Activated CD4-positive, alpha-beta T cell treated with anti-CD3 and anti-CD28 coated beads, Interleukin-2, amount 50 U/mL, for 24 hours (primary cell): Measurements from ENCODE around the gene SLC26A5.
"Not testable (repeated sequence)": the region's sequence is repeated elsewhere in the genome, so short reads cannot be mapped to it uniquely, and the experiment has no call there.

ENCODE experiments used
- DNase-seq, 2 donors: peaks; one replicate each; pipeline ENCODE4 v3.0.0-alpha.2; 2020; ENCODE audit warnings: low read depth in 1 of 2, low spot score in 1 of 2

The SLC26A5 gene, protein sequence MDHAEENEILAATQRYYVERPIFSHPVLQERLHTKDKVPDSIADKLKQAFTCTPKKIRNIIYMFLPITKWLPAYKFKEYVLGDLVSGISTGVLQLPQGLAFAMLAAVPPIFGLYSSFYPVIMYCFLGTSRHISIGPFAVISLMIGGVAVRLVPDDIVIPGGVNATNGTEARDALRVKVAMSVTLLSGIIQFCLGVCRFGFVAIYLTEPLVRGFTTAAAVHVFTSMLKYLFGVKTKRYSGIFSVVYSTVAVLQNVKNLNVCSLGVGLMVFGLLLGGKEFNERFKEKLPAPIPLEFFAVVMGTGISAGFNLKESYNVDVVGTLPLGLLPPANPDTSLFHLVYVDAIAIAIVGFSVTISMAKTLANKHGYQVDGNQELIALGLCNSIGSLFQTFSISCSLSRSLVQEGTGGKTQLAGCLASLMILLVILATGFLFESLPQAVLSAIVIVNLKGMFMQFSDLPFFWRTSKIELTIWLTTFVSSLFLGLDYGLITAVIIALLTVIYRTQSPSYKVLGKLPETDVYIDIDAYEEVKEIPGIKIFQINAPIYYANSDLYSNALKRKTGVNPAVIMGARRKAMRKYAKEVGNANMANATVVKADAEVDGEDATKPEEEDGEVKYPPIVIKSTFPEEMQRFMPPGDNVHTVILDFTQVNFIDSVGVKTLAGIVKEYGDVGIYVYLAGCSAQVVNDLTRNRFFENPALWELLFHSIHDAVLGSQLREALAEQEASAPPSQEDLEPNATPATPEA

DNA sequence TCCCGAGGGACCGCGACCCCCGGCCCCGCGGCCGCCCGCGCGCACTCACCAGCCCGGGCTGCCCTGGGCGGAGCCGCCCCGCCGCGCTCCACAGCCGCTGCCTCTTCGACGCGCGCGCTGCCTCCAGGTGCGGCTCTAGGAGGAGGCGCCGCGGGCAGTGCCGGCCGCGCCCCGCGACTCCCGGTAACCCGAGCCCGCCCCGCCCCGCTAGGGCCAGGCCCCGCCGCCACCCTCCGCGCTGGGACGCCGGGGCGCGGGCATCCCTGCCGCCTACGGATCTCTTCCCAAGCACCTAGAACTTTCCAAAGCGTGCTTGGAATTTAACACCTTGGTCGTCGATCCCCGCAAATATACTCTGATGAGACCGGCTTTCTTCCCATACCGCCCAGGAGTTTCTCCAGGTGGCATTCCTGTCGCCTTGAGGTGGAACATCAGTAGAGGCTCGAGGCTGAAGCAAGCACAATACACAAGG lies at the start of gene SLC26A5:
SLC26A5 (minus strand) TSS at position 159 of the 472 bp plus-strand sequence. CDS start 24,693 bp downstream, outside the sequence.
- DNase-seq, result no peak

DNA sequence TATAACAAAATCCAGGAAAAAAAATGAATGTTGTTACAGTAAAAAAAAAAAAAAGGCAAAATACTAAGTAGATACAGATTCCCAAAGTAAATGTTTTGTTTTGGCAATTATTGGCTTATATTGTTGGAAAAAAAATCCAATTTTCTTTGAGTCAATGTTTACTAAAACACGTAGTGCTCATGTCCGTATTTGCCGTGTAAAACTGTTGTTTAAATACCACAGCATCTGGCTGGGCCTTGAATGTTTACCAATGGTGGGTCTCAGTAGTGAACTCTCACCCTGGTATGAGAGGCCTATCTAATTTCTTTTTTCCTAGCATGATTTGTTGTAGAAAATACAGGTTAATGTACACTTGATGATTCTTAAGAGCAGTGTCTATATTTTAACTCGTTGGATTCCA lies 41.4 kb upstream of the SLC26A5 start:
- no peak for DNase-seq

DNA sequence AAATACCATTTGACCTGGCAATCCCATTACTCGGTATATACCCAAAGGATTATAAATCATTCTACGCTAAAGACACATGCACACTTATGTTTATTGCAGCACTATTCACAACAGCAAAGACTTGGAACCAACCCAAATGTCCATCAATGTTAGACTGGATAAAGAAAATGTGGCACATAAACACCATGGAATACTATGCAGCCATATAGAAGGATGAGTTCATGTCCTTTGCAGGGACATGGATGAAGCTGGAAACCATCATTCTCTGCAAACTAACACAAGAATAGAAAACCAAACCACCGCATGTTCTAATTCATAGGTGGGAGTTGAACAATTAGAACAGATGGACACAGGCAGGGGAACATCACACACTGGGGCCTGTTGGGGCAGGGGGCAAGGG lies 40.9 kb upstream of the SLC26A5 start:
- DNase-seq, result not testable (repeated sequence)

DNA sequence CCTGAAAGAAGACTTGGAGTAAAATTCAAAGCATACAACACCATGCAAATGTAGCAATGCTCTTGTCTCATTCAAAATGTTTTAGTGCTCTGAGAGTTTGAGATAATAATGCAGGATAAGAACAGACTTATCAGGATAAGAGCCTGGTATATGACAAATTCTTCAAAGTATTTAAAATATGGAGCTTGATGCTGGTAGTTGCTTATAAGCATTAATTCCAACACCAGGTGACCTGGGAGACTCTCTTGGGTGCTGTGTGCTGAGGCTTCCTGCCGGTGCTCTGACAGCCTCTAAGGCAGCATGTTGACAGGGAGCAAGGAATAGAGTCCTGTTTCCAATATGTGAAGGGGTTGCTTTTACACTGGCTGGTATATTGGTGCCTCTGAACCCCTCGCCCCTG lies 34.8 kb upstream of the SLC26A5 start:
- DNase-seq, result no peak

DNA sequence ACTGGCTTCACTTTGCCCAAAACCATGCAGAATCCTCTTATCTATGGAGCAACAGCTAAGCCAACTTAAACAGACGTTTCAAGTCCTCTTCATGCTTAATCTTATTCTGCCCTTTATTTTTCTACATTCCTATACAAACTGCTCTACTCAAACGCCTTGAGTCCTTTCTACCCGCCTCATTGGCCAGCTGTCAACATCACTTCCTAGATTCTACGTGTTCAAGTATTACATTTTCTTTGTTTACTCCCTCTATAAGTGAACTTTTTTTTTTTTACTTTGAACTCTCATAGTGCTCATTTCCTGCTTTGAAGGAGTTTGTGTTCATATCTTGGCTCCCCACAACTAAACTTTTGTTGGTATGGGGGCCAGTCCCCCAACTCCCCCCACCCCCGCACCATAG lies 28.9 kb upstream of the SLC26A5 start:
- no peak for DNase-seq

GRCh38 chr7:103469095-103469948 lies 23.3 kb upstream of the SLC26A5 start:
- DNase-seq, result no peak

DNA sequence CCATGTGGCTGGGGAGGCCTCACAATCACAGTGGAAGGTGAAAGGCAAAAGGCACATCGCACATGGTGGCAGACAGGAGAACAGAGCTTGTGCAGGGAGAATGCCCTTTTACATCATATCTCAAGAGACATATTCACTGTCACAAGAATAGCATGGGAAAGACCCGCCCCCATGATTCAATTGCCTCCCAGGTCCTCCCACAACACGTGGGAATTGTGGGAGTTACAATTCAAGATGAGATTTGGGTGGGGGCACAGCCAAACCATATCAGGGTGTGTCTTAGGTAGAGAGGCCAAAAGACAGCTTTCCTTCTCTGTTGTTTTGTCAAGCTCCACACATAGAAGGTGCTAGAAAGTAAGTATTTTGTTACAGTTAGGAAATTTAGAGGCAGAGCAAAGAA lies 20.8 kb upstream of the SLC26A5 start:
- DNase-seq, result no peak

- no peak for DNase-seq
Observed at GRCh38 chr7:103462358-103462757, 16.4 kb upstream of the SLC26A5 start.

GRCh38 chr7:103447073-103447960 lies 1.3 kb upstream of the SLC26A5 start:
- DNase-seq, result no peak

DNA sequence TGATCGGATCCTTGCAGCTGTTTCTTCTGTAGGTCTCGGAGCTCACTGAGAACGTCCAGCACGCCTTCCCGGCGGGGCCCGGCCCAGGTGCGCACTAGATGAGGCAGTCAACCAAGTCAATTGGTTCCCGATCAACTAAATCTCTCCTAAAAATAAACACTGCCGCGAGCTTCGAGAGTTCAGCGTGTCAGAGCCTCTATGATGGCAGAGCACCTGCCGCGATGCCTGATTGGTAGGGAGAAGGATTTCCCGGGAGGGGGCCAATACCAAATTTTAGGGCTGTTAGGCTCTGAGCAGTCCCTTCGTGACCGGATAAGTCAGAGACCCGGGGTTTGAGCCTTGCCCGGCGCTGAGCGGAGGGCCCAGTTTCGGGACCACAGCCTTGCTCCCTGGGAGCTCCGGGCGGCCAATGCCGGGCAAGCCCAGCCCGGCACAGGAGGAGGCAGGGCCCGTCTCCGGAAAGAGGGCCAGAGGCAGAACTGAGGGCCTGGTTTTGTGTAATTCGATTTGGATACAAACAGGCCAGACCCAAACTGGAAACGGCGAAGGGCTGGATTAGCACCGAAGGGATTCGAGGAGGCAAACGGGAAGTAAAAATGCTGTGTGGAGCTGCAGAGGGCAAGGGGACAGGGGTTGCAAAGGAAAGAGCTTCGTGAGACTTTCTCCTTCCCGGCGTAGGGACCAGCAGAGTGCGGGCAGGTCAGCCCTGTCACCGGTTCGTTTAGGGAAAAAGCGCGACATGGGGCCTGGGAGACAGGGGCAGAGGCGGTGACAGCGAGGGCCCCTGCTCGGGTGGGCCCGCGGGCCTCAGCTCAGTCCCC lies 569 bp downstream of the SLC26A5 start:
- DNase-seq, result no peak

GRCh38 chr7:103439661-103440060 lies 6.3 kb downstream of the SLC26A5 start:
- DNase-seq, result no peak

DNA sequence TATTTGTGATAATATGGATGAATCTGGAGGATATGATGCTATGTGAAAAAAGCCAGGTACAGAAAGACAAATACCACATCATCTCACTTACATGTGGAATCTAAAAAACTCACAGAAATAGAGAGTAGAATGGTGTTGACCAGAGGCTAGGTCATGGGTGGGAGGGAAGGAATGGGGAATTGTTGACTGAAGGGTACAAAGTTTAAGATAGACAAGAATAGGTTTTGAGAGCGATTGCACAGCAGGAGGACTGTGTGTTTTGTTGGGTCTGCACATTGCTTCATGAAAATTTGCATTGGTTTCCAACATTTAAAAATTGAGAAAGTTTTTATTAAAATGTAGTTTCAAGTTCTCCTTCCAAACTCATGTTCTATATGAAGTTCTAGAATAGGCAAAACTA lies 8.4 kb downstream of the SLC26A5 start:
- no peak for DNase-seq

DNA sequence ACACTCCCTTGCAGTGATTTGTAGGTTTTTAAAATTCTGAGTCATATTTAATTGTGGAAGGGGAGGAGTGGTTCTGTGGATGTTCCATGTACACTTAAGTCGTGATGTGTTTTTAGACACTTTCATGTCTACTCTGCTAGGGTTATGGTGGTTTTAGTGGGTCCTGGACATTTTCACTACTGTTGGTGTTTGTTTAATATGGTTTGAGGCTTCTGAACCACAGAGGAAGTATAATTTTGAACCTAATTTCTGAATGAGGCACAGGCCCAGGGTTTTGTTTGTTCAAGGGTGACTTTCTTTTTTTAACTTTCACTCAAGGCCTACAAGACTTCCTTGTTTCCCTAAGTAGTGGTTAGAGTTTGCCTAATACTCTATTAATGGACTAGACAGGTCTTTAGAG lies 13.3 kb downstream of the SLC26A5 start:
- no peak for DNase-seq

DNA sequence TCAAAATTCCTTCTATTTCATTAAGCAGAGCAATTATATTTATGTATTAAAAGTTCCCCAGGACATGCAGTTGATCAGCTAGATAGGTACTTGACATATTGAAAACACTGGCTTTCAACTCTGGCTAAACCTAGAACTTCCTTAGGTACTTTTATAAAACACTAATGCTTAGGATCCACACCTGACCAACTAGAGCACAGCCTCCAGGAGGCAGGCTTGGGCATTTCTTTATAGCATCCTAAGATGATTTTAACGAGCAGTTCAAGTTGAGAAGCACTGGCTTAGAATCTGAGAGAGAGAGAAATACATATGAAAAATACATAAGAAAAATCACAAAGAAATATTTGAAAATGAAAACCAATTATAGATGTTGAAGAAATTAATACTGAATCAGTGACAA lies 20.8 kb downstream of the SLC26A5 start:
- DNase-seq, result no peak

GRCh38 chr7:103423467-103424179 lies 22.4 kb downstream of the SLC26A5 start:
- no peak for DNase-seq

GRCh38 chr7:103420857-103421384 lies 25.1 kb downstream of the SLC26A5 start:
- DNase-seq, result no peak

GRCh38 chr7:103418241-103418640 lies 27.8 kb downstream of the SLC26A5 start:
- DNase-seq, result no peak

- no peak for DNase-seq
Observed at GRCh38 chr7:103413407-103413806, 32.6 kb downstream of the SLC26A5 start.

DNA sequence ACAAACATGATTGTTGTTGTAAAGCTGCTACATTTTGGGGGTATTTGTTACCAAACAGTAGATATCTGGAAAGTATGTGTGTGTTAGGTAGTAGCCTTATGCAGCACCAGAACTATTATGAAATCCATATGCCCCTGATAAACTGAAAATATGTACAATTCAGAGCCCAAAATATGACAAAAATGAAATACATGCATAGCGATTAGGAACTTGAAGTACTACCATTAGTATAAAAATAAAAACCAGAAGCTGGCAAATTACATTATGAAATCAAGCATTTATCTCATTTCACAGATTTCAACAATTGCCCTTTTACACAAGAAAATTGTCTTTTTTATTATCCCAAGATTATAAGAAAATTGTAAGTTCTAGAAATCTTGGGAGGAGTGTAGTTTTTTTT lies 33.9 kb downstream of the SLC26A5 start:
- no peak for DNase-seq
